ENCODE data around the gene KCNG3.

Gene KCNG3, protein sequence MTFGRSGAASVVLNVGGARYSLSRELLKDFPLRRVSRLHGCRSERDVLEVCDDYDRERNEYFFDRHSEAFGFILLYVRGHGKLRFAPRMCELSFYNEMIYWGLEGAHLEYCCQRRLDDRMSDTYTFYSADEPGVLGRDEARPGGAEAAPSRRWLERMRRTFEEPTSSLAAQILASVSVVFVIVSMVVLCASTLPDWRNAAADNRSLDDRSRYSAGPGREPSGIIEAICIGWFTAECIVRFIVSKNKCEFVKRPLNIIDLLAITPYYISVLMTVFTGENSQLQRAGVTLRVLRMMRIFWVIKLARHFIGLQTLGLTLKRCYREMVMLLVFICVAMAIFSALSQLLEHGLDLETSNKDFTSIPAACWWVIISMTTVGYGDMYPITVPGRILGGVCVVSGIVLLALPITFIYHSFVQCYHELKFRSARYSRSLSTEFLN

DNA sequence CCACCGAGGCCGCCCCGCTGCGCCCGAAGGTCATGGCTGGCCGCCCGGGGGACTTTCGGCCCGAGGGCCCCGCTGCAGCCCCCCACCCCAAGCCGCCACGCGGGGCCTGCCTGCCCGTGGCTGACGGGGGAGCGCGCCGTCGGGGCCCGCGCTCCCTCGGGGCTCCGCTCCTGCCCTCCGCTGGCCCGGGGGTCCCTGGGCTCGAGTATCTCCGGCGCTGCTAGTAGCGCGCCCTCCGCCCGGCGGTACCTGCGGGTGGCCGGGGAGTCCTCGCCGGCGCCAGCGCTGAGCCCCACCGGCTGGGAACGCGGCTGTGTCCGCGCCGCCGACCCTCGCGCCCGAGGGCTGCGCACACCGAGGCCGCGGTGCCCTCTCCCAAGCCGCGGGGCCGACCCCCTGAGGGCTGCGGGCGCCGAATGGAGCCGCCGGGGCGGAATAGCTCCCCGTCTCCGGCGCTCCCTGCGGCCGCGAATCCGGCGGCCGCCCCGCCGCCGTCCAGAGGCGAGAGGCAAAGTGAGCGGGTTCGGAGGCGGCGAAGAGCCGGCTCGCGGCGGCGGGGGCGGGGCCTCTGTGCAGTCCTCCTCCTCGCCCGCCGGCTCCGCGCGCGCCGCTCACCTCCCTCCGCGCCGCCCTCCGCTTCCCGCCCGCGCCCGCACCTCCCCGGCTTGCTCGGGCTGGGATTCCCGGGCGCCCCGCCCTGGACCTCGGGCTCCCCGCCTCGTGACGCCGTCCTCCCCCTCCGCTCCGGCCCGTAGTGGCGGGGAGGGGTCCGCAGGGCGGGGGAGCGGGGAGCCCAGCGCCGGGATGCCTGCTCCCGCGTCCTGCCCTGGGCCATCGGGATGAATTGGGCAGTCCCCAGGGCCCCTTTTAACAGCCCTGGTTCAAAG, at the start of gene KCNG3:
TSS of gene KCNG3 (minus strand) at position 515 of the 887 bp plus-strand sequence. CDS start at position 34, 481 bp downstream.
- DNase-seq (ENCODE audit: low spot score) = peak; percentile 73

- DNase-seq (ENCODE audit: low spot score) = no peak
Measured at GRCh38 chr2:42542871-42543270, 49.1 kb upstream of the KCNG3 start.

DNA sequence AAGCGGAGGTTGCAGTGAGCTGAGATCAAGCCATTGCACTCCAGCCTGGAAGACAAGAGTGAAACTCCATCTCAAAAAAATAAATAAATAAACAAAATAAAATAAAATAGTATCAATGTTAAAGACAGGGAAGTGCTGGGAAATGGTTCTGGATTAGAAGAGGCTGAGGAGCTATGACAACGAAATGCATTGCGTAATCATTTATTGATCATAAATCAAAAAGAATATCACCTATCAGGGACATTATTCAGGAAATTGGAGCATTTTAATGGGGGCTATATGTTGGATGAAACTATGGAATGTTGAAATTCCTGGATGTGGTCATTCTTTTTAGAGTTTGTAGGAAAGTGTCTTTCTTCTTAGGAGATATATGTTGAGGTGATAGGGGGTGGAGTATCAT, 43.7 kb upstream of the KCNG3 start:
- DNase-seq (ENCODE audit: low spot score) = no peak

- DNase-seq (ENCODE audit: low spot score) = no peak
Measured at GRCh38 chr2:42532397-42532796, 38.6 kb upstream of the KCNG3 start.

- no peak for DNase-seq (ENCODE audit: low spot score)
Measured at GRCh38 chr2:42523341-42523740, 29.6 kb upstream of the KCNG3 start.

GRCh38 chr2:42522035-42522434, 28.3 kb upstream of the KCNG3 start:
- no peak for DNase-seq (ENCODE audit: low spot score)

GRCh38 chr2:42519624-42520023, 25.8 kb upstream of the KCNG3 start:
- DNase-seq (ENCODE audit: low spot score) = no peak

DNA sequence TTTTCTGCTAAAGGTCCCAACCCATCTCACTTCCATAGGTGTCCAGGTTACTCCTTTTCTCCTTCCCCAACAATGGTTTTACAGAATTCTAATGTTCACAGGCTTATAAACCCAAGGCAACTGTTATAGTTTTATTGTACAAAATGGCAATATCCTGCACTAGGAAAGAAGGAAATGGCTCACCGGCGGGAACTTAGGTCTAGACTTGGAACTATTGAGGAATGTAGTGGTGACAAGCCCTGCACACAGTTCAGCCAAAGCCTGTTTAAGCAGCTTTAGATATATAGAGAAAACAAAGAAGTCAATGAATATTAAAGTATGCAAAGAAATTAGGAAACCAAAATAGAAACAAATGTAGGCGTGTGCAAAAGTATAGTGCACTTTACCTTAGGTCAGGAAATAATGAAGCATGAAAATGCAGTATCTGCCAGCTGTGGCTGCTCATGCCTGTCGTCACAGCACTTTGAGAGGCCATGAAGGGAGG, 22.7 kb upstream of the KCNG3 start:
- DNase-seq (ENCODE audit: low spot score) = no peak

DNA sequence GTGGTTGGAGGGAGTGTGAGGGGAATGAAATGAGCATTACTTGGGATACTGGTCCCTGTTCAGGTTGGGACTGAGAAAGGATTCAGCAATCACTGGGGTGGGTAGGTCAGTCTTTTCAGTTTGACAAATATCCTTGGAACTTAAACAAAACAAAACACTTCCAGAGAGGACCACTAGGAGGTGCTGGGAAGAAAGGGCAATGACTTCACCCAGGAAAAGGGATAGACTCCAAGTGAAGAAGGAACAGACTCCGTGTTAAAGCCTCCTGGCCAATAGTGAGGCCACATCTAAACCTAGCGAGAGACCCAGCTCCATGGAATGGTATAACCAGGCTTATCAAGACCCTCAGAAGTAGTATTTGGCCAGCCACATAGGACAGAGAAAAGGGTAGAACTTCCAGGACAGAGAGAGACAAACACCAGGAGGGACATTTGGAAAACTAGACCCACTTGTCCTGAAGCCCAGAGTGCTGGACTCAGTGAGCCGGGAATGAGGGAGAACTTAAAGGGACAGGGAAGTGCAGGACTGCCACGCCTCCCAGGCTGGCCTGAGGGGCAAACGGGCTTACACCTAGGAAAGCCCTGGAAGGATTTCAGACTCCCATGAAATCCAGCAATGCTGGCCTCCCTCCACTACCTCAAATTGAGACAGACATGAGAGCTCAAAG, 19.6 kb upstream of the KCNG3 start:
- DNase-seq (ENCODE audit: low spot score) = peak; percentile 69

- no peak for DNase-seq (ENCODE audit: low spot score)
Measured at GRCh38 chr2:42510608-42511243, 16.9 kb upstream of the KCNG3 start.

DNA sequence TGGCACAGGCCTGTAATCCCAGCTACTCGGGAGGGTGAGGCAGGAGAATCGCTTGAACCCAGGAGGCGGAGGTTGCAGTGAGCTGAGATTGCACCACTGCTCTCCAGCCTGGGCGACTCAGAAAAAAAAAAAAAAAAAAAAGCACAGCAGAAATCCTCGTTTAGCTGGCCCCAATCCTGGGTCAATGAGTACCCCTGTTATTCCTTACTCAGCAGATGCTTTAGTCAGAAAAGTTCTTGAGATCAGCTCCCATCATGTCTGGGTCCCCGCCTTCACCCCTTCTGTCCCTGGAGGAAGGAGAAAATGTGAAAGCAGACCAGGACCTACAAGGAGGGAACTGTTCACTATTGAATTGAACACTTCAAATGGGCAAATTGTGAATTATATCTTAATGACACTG, 16.4 kb upstream of the KCNG3 start:
- DNase-seq (ENCODE audit: low spot score) = no peak

DNA sequence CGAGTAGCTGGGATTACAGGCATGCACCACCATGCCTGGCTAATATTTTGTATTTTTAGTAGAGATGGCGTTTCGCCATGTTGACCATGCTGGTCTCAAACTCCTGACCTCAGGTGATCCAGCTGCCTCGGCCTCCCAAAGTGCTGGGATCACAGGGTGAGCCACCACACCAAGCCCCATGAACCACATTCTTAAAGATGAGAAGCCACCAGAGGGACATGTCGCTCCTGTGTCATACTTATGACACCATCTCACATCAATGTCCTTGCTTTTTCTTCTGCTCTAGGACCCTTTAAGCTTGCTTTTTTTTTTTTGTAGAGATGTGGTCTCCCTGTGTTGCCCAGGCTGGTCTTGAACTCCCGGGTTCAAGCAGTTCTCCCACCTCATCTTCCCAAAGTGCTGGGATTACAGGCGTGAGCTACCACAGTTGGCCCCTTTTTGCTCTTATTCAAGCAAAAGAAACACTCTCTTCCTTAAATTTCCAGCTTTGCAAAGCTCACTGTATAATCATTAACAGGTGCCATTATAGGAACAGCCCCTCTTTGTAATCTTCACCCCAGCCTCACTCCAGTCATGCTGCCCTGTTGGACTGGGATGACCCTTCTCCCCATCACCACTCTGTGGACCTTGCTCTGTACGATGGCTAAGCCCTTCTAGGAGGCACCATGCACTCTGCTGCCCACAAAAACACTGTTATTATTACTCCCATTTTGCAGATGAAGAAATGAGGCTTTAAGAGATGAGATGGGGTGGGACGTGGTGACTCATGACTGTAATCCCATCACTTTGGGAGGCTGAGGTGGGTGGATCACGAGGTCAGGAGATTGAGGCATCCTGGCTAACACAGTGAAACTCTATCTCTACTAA, 10.8 kb upstream of the KCNG3 start:
- no peak for DNase-seq (ENCODE audit: low spot score)

DNA sequence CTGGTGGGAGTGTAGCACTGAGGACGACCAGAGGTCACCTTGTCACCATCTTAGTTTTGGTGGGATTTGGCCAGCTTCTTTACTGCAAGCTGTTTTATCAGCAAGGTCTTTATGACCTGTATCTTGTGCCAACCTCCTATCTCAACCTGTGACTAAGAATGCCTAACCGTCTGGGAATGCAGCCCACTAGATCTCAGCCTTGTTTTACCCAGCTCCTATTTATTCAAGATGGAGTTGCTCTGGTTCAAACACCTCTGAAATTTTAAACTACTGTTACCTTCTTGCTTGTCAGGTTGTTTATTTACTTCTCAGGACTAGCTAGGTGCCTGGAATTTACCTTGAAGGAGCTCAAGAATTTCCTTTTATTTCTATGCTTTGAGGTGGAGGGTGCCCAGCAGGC, 9.5 kb upstream of the KCNG3 start:
- no peak for DNase-seq (ENCODE audit: low spot score)

- no peak for DNase-seq (ENCODE audit: low spot score)
Measured at GRCh38 chr2:42498497-42498896, 4.7 kb upstream of the KCNG3 start.

GRCh38 chr2:42495611-42496010, 1.8 kb upstream of the KCNG3 start:
- DNase-seq (ENCODE audit: low spot score) = no peak

DNA sequence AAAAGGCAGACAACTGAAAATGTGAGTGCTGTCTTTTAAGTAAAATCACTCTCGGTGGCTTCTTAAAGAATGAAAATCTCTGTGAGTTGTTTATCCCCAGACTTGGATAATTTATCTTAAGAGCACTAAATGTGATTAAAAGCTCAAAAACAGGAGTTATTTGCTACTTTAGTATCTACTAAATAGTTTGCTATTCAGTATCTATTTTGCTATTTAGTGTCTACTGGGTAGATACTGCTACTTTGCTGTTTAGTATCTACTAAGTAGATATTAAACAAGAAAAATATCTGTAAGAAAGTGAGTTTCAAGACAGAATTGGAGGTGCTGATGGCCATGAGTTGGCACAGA, 1.4 kb upstream of the KCNG3 start:
- no peak for DNase-seq (ENCODE audit: low spot score)

- peak; percentile 83 for DNase-seq (ENCODE audit: low spot score)
Measured at GRCh38 chr2:42494355-42495233, 812 bp upstream of the KCNG3 start.

- no peak for DNase-seq (ENCODE audit: low spot score)
Measured at GRCh38 chr2:42492691-42493467, 903 bp downstream of the KCNG3 start.

GRCh38 chr2:42488297-42488696, 5.5 kb downstream of the KCNG3 start:
- DNase-seq (ENCODE audit: low spot score) = no peak

All from AG08396 (cell line).